Endothelial cell of umbilical vein (primary cell): ENCODE measurements around the gene GAB1. TPM values are rescaled to one million over a fixed set of nuclear protein-coding genes. Genes with fewer than 3 reads are reported as not detected.

Experiments used
- BruUV-seq: library from RNA; stranded (reverse); fragments of 400-500 nt; replicated peaks from 2 replicates; lab custom pipeline; 2021; lab: Mats Ljungman, UMichigan
- CTCF ChIA-PET: fragments of 300-600, 350-600 bp; sonication (Branson Sonifier 250); formaldehyde crosslinking; loops from one replicate; lab custom pipeline; 2021; ENCODE audit warnings: antibody characterized with exemption, inconsistent platforms; lab: Charles Lee
- POLR2A ChIA-PET: fragments of 300-600, 350-600 bp; sonication (Branson Sonifier 250); formaldehyde crosslinking; loops from one replicate; lab custom pipeline; 2021; ENCODE audit warnings: antibody characterized with exemption, inconsistent platforms; lab: Charles Lee
- DNase-seq: peaks from one replicate; pipeline ENCODE4 v3.0.0-alpha.2; 2011; ENCODE audit warnings: low read depth, low spot score
- FAIRE-seq: peaks from 2 replicates; lab custom pipeline; 2011; peaks lifted over from hg19 to GRCh38; lab: Jason Lieb, UNC
- H2AFZ ChIP-seq: 2 replicates; pipeline ENCODE4 v1.6.0; 2012; ENCODE audit warnings: low read depth, low read length, control low read depth, inconsistent platforms
- H3K27ac ChIP-seq: 2 replicates; pipeline ENCODE4 v1.5.1; 2011; ENCODE audit warnings: low read depth, mild to moderate bottlenecking, control low read depth, low read length, moderate library complexity; ENCODE audit not compliant: insufficient read depth
- H3K27me3 ChIP-seq, 2 experiments: 2 replicates each; pipeline versions ENCODE4 v1.6.0 to v1.6.1; 2011; ENCODE audit warnings: low read length in 2 of 2, mixed read lengths in 1 of 2; ENCODE audit not compliant: control insufficient read depth in 2 of 2, insufficient read depth in 2 of 2
- H3K36me3 ChIP-seq, 2 experiments: 2 replicates in 1 of 2; 3 replicates in 1 of 2; pipeline ENCODE4 v1.5.1; 2011; ENCODE audit warnings: low read length in 2 of 2, mild to moderate bottlenecking in 1 of 2, moderate library complexity in 1 of 2; ENCODE audit not compliant: control insufficient read depth in 2 of 2, insufficient read depth in 2 of 2; ENCODE audit errors: extremely low read depth in 1 of 2
- H3K4me1 ChIP-seq: 3 replicates; pipeline ENCODE4 v1.5.1; 2011; ENCODE audit warnings: mild to moderate bottlenecking, low read length; ENCODE audit not compliant: control insufficient read depth, insufficient read depth; ENCODE audit errors: extremely low read depth
- H3K4me2 ChIP-seq: 2 replicates; pipeline ENCODE4 v1.6.1; 2011; ENCODE audit warnings: low read length, control low read depth, mixed read lengths; ENCODE audit not compliant: insufficient read depth
- H3K4me3 ChIP-seq, 3 experiments: fragments of 200-600 bp in 1 of 3; sonication (generic), shearing (Covaris generic) in 1 of 3; replicated peaks in 1 of 3; 2 replicates each; pipeline ENCODE4 v1.5.1; 2011 to 2016; ENCODE audit warnings: control low read depth in 3 of 3, low read length in 3 of 3, mild to moderate bottlenecking in 2 of 3, inconsistent platforms in 1 of 3, low read depth in 1 of 3, moderate library complexity in 1 of 3; ENCODE audit not compliant: insufficient read depth in 1 of 3
- H3K79me2 ChIP-seq: 2 replicates; pipeline ENCODE4 v1.6.0; 2012; ENCODE audit warnings: low read length, inconsistent platforms; ENCODE audit not compliant: control insufficient read depth, insufficient read depth
- H3K9ac ChIP-seq: replicated peaks from 2 replicates; pipeline ENCODE3; 2011; ENCODE audit warnings: low read length, control low read depth; ENCODE audit not compliant: insufficient read depth; ENCODE audit errors: extremely low read depth
- H3K9me1 ChIP-seq: replicated peaks from 3 replicates; pipeline ENCODE4 v1.6.0; 2011; ENCODE audit warnings: mild to moderate bottlenecking, low read length; ENCODE audit not compliant: control insufficient read depth, insufficient read depth; ENCODE audit errors: extremely low read depth
- H3K9me3 ChIP-seq: replicated peaks from 2 replicates; pipeline ENCODE4 v1.5.1; 2012; ENCODE audit warnings: low read length, inconsistent platforms; ENCODE audit not compliant: control insufficient read depth, insufficient read depth
- H4K20me1 ChIP-seq: replicated peaks from 2 replicates; pipeline ENCODE3; 2011; ENCODE audit warnings: mild to moderate bottlenecking, low read length; ENCODE audit not compliant: control insufficient read depth, insufficient read depth; ENCODE audit errors: extremely low read depth
- EZH2 ChIP-seq: IDR thresholded peaks from 2 replicates; pipeline ENCODE4 v1.6.1; 2012; ENCODE audit warnings: borderline replicate concordance, low read depth, mild to moderate bottlenecking, moderate library complexity, low read length, inconsistent platforms; ENCODE audit not compliant: severe bottlenecking
- FOS ChIP-seq: IDR thresholded peaks from 2 replicates; pipeline ENCODE4 v1.6.1; 2011; ENCODE audit warnings: mild to moderate bottlenecking, low read length, moderate library complexity, borderline replicate concordance; ENCODE audit not compliant: insufficient read depth
- JUN ChIP-seq: IDR thresholded peaks from 2 replicates; pipeline ENCODE4 v1.6.1; 2011; ENCODE audit warnings: borderline replicate concordance, low read depth; ENCODE audit not compliant: insufficient read length, insufficient read depth
- MYC ChIP-seq: IDR thresholded peaks from one replicate; pipeline ENCODE4 v1.6.1; 2011; ENCODE audit warnings: mild to moderate bottlenecking, low read depth, low read length
- POLR2A ChIP-seq: IDR thresholded peaks from 2 replicates; pipeline ENCODE4 v1.6.1; 2012; ENCODE audit warnings: low read depth, mild to moderate bottlenecking, control low read depth, low read length
- dilution Hi-C: fragments of 300-500 bp; cut with MboI; formaldehyde crosslinking; loops from one replicate; pipeline ENCODE4 v1.15.0; 2019; ENCODE audit warnings: low sequenced_read_pairs; ENCODE audit not compliant: extremely low pct_ligation_motif_present
- intact Hi-C: fragments of 100-400 bp; cut with micrococcal nuclease; formaldehyde crosslinking; loops from one replicate; pipeline ENCODE4 v1.10.0; 2022
- microRNA-seq: library from miRNA; unstranded; fragments of <30 nt; microRNA quantifications from one replicate; pipeline ENCODE4 v1.2.0, GENCODE V29; 2021; ENCODE audit warnings: borderline number of aligned reads, borderline replicate concordance
- polyA plus RNA-seq, 4 experiments: library from polyadenylated mRNA; depleted of rRNA in 3 of 4; stranded (reverse) in 3 of 4; unstranded in 1 of 4; fragments of >200 nt; gene quantifications; 2 replicates each; pipeline versions ENCODE4 v1.2.1 to v1.2.3, GENCODE V29; 2011 to 2012; ENCODE audit warnings: missing spikeins in 1 of 4
- small RNA-seq: library from RNA; depleted of rRNA; stranded (forward); fragments of <200 nt; gene quantifications from one replicate; pipeline ENCODE3, GENCODE V24; 2012; ENCODE audit warnings: low replicate concordance, low read depth; ENCODE audit not compliant: insufficient read depth, insufficient read length
- total RNA-seq: library from RNA; stranded (reverse); gene quantifications from 2 replicates; pipeline ENCODE4 v1.2.3, GENCODE V29; 2021
- TF ChIP-seq, protein P1 (sequence below): IDR thresholded peaks from 2 replicates; pipeline ENCODE4 v1.6.1; 2011; ENCODE audit not compliant: insufficient read depth, insufficient read length
- TF ChIP-seq, protein P2 (sequence below), 2 donors: IDR thresholded peaks; 1 replicate in 1 of 2; 2 replicates in 1 of 2; pipeline ENCODE4 v1.5.1; 2011; ENCODE audit warnings: low read length in 2 of 2, mild to moderate bottlenecking in 2 of 2, moderate library complexity in 2 of 2, control low read depth in 1 of 2, inconsistent platforms in 1 of 2, low read depth in 1 of 2; ENCODE audit not compliant: insufficient read depth in 1 of 2; ENCODE audit errors: extremely low read depth in 1 of 2

GAB1 gene
- total and polyA plus RNA-seq, 2 donors (not counting 3 experiments of a cell fraction or from before 2014, with no cell fraction given) = 9.3 to 37.7 TPM

- Histone ChIP-seq H3K27me3 (no peaks in the 10 kb centered on the region), H3K4me3 (no peak overlapping the region), H3K27ac (no peak overlapping the region), H2AFZ (no peak overlapping the region), H3K4me1 (peaks cover 19% of the 10 kb centered on the region), H3K79me2 (peaks cover 85% of the 10 kb centered on the region), H3K36me3 (peaks cover 4 to 14% of the 10 kb centered on the region in 2 experiments), H3K4me2 (no peak overlapping the region), H4K20me1 (peaks cover 10% of the 10 kb centered on the region), H3K9ac (no peak overlapping the region), H3K9me3 (no peaks in the 10 kb centered on the region), H3K9me1 (no peaks in the 10 kb centered on the region)
- BruUV-seq = no TSS peak
- dilution Hi-C loops (no loop called here), intact Hi-C loops (loop anchor here (10.0 kb wide), 1 partner anchor 1753 kb away; no protein-coding TSS in a partner anchor)
- no peak for TF ChIP-seq JUN
- no peak for TF ChIP-seq FOS
- TF ChIP-seq, protein P1, sequence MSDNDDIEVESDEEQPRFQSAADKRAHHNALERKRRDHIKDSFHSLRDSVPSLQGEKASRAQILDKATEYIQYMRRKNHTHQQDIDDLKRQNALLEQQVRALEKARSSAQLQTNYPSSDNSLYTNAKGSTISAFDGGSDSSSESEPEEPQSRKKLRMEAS = no peak
- TF ChIP-seq, protein P2, sequence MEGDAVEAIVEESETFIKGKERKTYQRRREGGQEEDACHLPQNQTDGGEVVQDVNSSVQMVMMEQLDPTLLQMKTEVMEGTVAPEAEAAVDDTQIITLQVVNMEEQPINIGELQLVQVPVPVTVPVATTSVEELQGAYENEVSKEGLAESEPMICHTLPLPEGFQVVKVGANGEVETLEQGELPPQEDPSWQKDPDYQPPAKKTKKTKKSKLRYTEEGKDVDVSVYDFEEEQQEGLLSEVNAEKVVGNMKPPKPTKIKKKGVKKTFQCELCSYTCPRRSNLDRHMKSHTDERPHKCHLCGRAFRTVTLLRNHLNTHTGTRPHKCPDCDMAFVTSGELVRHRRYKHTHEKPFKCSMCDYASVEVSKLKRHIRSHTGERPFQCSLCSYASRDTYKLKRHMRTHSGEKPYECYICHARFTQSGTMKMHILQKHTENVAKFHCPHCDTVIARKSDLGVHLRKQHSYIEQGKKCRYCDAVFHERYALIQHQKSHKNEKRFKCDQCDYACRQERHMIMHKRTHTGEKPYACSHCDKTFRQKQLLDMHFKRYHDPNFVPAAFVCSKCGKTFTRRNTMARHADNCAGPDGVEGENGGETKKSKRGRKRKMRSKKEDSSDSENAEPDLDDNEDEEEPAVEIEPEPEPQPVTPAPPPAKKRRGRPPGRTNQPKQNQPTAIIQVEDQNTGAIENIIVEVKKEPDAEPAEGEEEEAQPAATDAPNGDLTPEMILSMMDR (IDR thresholded peaks at IDR 0.05; ENCODE audit: extremely low read depth in 1 of 2, insufficient read depth in 1 of 2, low read depth in 1 of 2, low read length in 2 of 2) = no peak
- TF ChIP-seq POLR2A = no peak
- no peak for TF ChIP-seq EZH2
- TF ChIP-seq MYC = no peak
- CTCF ChIA-PET = no interaction called here
- POLR2A ChIA-PET = no interaction called here
- no peak for DNase-seq
- FAIRE-seq = no peak
Observed at GRCh38 chr4:143517764-143518163, 181.1 kb downstream of the GAB1 start.

Small RNA genes lying within 50 kb of the gene (microRNA-seq; reads per million reads assigned to microRNA genes)
- gene MIR3139 = not detected

Small RNA genes lying within 50 kb of the gene (small RNA-seq; reads per million reads assigned to genes)
- gene MIR3139 (not detected), gene RF00019 (not detected)

Other genes with a start within 250 kb of the GAB1 start
- gene USP38, start 152.0 kb upstream of the GAB1 start, total RNA-seq = 17.0 and 18.1 TPM in 2 replicates
- gene USP38, start 152.0 kb upstream of the GAB1 start, polyA plus RNA-seq = 6.7 and 7.5 TPM in 2 replicates
- gene SMARCA5, start 176.8 kb downstream of the GAB1 start, total RNA-seq = 54.4 and 57.6 TPM in 2 replicates
- 5.6 and 7.9 TPM in 2 replicates for gene SMARCA5, start 176.8 kb downstream of the GAB1 start, polyA plus RNA-seq